ENCODE measurements around the gene CMIP.

- TF ChIP-seq CTCF (IDR thresholded peaks at IDR 0.05) (no peak), POLR2A (IDR thresholded peaks at IDR 0.05) (no peak)
These were observed 69.5 kb downstream of the CMIP start for GRCh38 chr16:81514041-81514559.

All from right lobe of liver (tissue), 4 donors.